IMR-90 (cell line): ENCODE data around the gene RINT1. TPM values are rescaled to one million over a fixed set of nuclear protein-coding genes. Genes with fewer than 3 reads are reported as not detected.

Source experiments
- ATAC-seq: fragments of 200-7000 bp; cut with Tn5 transposase; 2 replicates; pipeline ENCODE4 v1.9.1; 2020; ENCODE audit warnings: low read depth, mild to moderate bottlenecking, moderate library complexity
- BruUV-seq: library from RNA; stranded (reverse); fragments of 400-500 nt; replicated peaks from 2 replicates; lab custom pipeline; 2021; lab: Mats Ljungman, UMichigan
- CTCF ChIA-PET: fragments of 300-600 bp; formaldehyde crosslinking; extraction: SDS; loops from one replicate; lab custom pipeline; 2021; ENCODE audit warnings: antibody characterized with exemption; lab: Yijun Ruan, JAX
- POLR2A ChIA-PET: fragments of 300-600 bp; sonication (Branson Sonifier 250); formaldehyde crosslinking; loops from one replicate; lab custom pipeline; 2022; ENCODE audit warnings: antibody characterized with exemption; ENCODE audit not compliant: unreplicated experiment; lab: Charles Lee
- DNase-seq: peaks from one replicate; pipeline ENCODE4 v3.0.0; 2013
- H2AFZ ChIP-seq: replicated peaks from 2 replicates; pipeline ENCODE3; 2013; ENCODE audit warnings: low read length, mild to moderate bottlenecking; ENCODE audit not compliant: poor library complexity
- H2AK5ac ChIP-seq: 2 replicates; pipeline ENCODE4 v1.6.1; 2013; ENCODE audit warnings: low read depth, low read length, inconsistent platforms
- H2AK9ac ChIP-seq: replicated peaks from 2 replicates; pipeline ENCODE3; 2013; ENCODE audit warnings: mild to moderate bottlenecking, low read depth, low read length, moderate library complexity; ENCODE audit not compliant: poor library complexity
- H2BK120ac ChIP-seq: 2 replicates; pipeline ENCODE4 v1.6.1; 2013; ENCODE audit warnings: low read depth, low read length, inconsistent platforms
- H2BK15ac ChIP-seq: 3 replicates; pipeline ENCODE4 v1.6.1; 2013; ENCODE audit warnings: low read depth, low read length, inconsistent platforms
- H2BK20ac ChIP-seq: 2 replicates; pipeline ENCODE4 v1.6.1; 2013; ENCODE audit warnings: low read depth, mild to moderate bottlenecking, inconsistent platforms, low read length, moderate library complexity
- H2BK5ac ChIP-seq: 2 replicates; pipeline ENCODE4 v1.6.1; 2013; ENCODE audit warnings: mild to moderate bottlenecking, low read depth, low read length, inconsistent platforms; ENCODE audit not compliant: poor library complexity, severe bottlenecking
- H3K14ac ChIP-seq: replicated peaks from 2 replicates; pipeline ENCODE4 v1.6.1; 2013; ENCODE audit warnings: low read depth, low read length, inconsistent platforms
- H3K18ac ChIP-seq: 2 replicates; pipeline ENCODE4 v1.6.1; 2013; ENCODE audit warnings: low read depth, low read length, control low read depth
- H3K23ac ChIP-seq: 2 replicates; pipeline ENCODE4 v1.6.1; 2013; ENCODE audit warnings: low read depth, low read length, inconsistent platforms
- H3K27ac ChIP-seq: 2 replicates; pipeline ENCODE4 v1.5.1; 2013; ENCODE audit warnings: mild to moderate bottlenecking, control low read depth, low read length; ENCODE audit not compliant: insufficient read depth
- H3K27me3 ChIP-seq: 2 replicates; pipeline ENCODE4 v1.6.1; 2013; ENCODE audit warnings: low read length; ENCODE audit not compliant: control insufficient read depth, insufficient read depth
- H3K36me3 ChIP-seq: 2 replicates; pipeline ENCODE4 v1.6.1; 2013; ENCODE audit warnings: low read length, mixed read lengths; ENCODE audit not compliant: control insufficient read depth, insufficient read depth
- H3K4ac ChIP-seq: 2 replicates; pipeline ENCODE4 v1.6.1; 2013; ENCODE audit warnings: low read depth, low read length, inconsistent platforms
- H3K4me1 ChIP-seq: 2 replicates; pipeline ENCODE4 v1.6.1; 2013; ENCODE audit warnings: low read length, mixed read lengths; ENCODE audit not compliant: control insufficient read depth, insufficient read depth
- H3K4me2 ChIP-seq: 2 replicates; pipeline ENCODE4 v1.6.1; 2013; ENCODE audit warnings: low read depth, mild to moderate bottlenecking, control low read depth, low read length, moderate library complexity
- H3K4me3 ChIP-seq: 2 replicates; pipeline ENCODE4 v1.5.1; 2013; ENCODE audit warnings: low read depth, mild to moderate bottlenecking, control low read depth, low read length, moderate library complexity; ENCODE audit not compliant: insufficient read depth
- H3K56ac ChIP-seq: 2 replicates; pipeline ENCODE4 v1.6.1; 2013; ENCODE audit warnings: low read length, inconsistent platforms; ENCODE audit not compliant: insufficient read depth; ENCODE audit errors: extremely low read depth
- H3K79me1 ChIP-seq, 2 experiments: 2 replicates each; pipeline ENCODE4 v1.6.1; 2013; ENCODE audit warnings: low read length in 2 of 2, inconsistent platforms in 1 of 2, low read depth in 1 of 2
- H3K9ac ChIP-seq: 2 replicates; pipeline ENCODE4 v1.6.1; 2013; ENCODE audit warnings: low read depth, low read length, control low read depth
- H3K9me1 ChIP-seq: 2 replicates; pipeline ENCODE4 v1.6.1; 2013; ENCODE audit warnings: low read length, inconsistent platforms; ENCODE audit not compliant: insufficient read depth
- H3K9me3 ChIP-seq: 2 replicates; pipeline ENCODE4 v1.6.1; 2013; ENCODE audit warnings: low read length; ENCODE audit not compliant: control insufficient read depth, insufficient read depth
- H4K20me1 ChIP-seq: 2 replicates; pipeline ENCODE4 v1.6.1; 2013; ENCODE audit warnings: low read length, inconsistent platforms; ENCODE audit not compliant: insufficient read depth
- H4K5ac ChIP-seq: 2 replicates; pipeline ENCODE4 v1.6.1; 2013; ENCODE audit warnings: mild to moderate bottlenecking, low read depth, low read length, control low read depth
- H4K8ac ChIP-seq, 2 experiments: 2 replicates each; pipeline ENCODE4 v1.6.1; 2013; ENCODE audit warnings: low read depth in 2 of 2, low read length in 2 of 2, control low read depth in 1 of 2, inconsistent platforms in 1 of 2
- H4K91ac ChIP-seq: 2 replicates; pipeline ENCODE4 v1.6.1; 2013; ENCODE audit warnings: low read depth, low read length, inconsistent platforms; ENCODE audit not compliant: insufficient read depth
- BHLHE40 ChIP-seq: fragments of 150-350 bp; IDR thresholded peaks from 2 replicates; pipeline ENCODE4 v1.6.1; 2016; ENCODE audit warnings: mild to moderate bottlenecking, low read depth, low read length
- CEBPB ChIP-seq: IDR thresholded peaks from 2 replicates; pipeline ENCODE4 v1.6.1; 2012; ENCODE audit warnings: low read depth, low read length, improper control_type of control experiment
- CHD1 ChIP-seq: IDR thresholded peaks from 2 replicates; pipeline ENCODE4 v1.6.1; 2012; ENCODE audit warnings: low read depth, low read length, improper control_type of control experiment
- ELK1 ChIP-seq: fragments of 150-350 bp; IDR thresholded peaks from 2 replicates; pipeline ENCODE4 v1.6.1; 2016; ENCODE audit warnings: low read depth, mild to moderate bottlenecking, low read length, moderate library complexity, borderline replicate concordance
- FOS ChIP-seq: fragments of 150-350 bp; IDR thresholded peaks from 2 replicates; pipeline ENCODE4 v1.6.1; 2016; ENCODE audit warnings: low read depth, low read length
- MAFK ChIP-seq: IDR thresholded peaks from 2 replicates; pipeline ENCODE4 v1.6.1; 2012; ENCODE audit warnings: low read depth, low read length, improper control_type of control experiment
- MAZ ChIP-seq: IDR thresholded peaks from 2 replicates; pipeline ENCODE4 v1.6.1; 2012; ENCODE audit warnings: low read depth, mild to moderate bottlenecking, low read length, improper control_type of control experiment, moderate library complexity, borderline replicate concordance
- MXI1 ChIP-seq: IDR thresholded peaks from 2 replicates; pipeline ENCODE4 v1.6.1; 2012; ENCODE audit warnings: low read depth, mild to moderate bottlenecking, low read length, moderate library complexity, borderline replicate concordance
- NFE2L2 ChIP-seq: fragments of 150-350 bp; IDR thresholded peaks from 2 replicates; pipeline ENCODE4 v1.6.1; 2016; ENCODE audit warnings: low read depth, mild to moderate bottlenecking, low read length
- POLR2A ChIP-seq: IDR thresholded peaks from 2 replicates; pipeline ENCODE4 v1.6.1; 2012; ENCODE audit warnings: mild to moderate bottlenecking, low read depth, low read length
- RAD21 ChIP-seq: IDR thresholded peaks from 2 replicates; pipeline ENCODE4 v1.6.1; 2012; ENCODE audit warnings: low read length, improper control_type of control experiment
- RCOR1 ChIP-seq: IDR thresholded peaks from 2 replicates; pipeline ENCODE4 v1.6.1; 2012; ENCODE audit warnings: mild to moderate bottlenecking, low read length, improper control_type of control experiment; ENCODE audit not compliant: insufficient replicate concordance
- SMC3 ChIP-seq: fragments of 150-350 bp; IDR thresholded peaks from 2 replicates; pipeline ENCODE4 v1.6.1; 2016; ENCODE audit warnings: low read depth, mild to moderate bottlenecking, antibody characterized with exemption, low read length, moderate library complexity
- USF2 ChIP-seq: fragments of 150-350 bp; IDR thresholded peaks from 2 replicates; pipeline ENCODE4 v1.6.1; 2017; ENCODE audit warnings: mild to moderate bottlenecking, antibody characterized with exemption, low read length, low read depth
- WGBS, 2 experiments: methylation state at CpG; one replicate each; pipeline versions ENCODE4 v1.1.5 to v1.1.7; 2013; ENCODE audit warnings: missing lambda C conversion rate in 2 of 2; ENCODE audit not compliant: insufficient read length in 1 of 2; ENCODE audit errors: extremely low coverage in 2 of 2; 5-methylcytosine and 5-hydroxymethylcytosine counted together
- dilution Hi-C: fragments of 300-500 bp; cut with HindIII; formaldehyde crosslinking; loops from one replicate; pipeline ENCODE4 v1.14.3; 2018; ENCODE audit warnings: low sequenced_read_pairs; ENCODE audit not compliant: unreplicated experiment
- in situ Hi-C: fragments of 300-500 bp; cut with MboI; formaldehyde crosslinking; loops from 3 replicates; pipeline ENCODE4 v1.14.3; 2019; ENCODE audit warnings: low sequenced_read_pairs, inconsistent platforms, mixed read lengths
- intact Hi-C: fragments of 100-400 bp; cut with micrococcal nuclease; formaldehyde crosslinking; loops from 2 replicates; pipeline ENCODE4 v1.10.0; 2022
- polyA plus RNA-seq, 3 experiments: library from polyadenylated mRNA; depleted of rRNA; stranded (reverse); fragments of >200 nt; gene quantifications; 2 replicates each; pipeline ENCODE4 v1.2.3, GENCODE V29; 2012; ENCODE audit warnings: low replicate concordance in 1 of 3
- total RNA-seq: library from RNA; depleted of rRNA; stranded (reverse); fragments of >200 nt; gene quantifications from 2 replicates; pipeline ENCODE4 v1.2.3, GENCODE V29; 2012
- TF ChIP-seq, protein P1 (sequence below): conservative IDR thresholded peaks from 2 replicates; pipeline ENCODE4 v1.5.1; 2012; ENCODE audit warnings: mild to moderate bottlenecking, low read depth, low read length, improper control_type of control experiment

Gene RINT1
- total and polyA plus RNA-seq, 2 of the 4 experiments (the other 2 are of a cell fraction), result 15.9 to 23.1 TPM

- H2AK9ac ChIP-seq, result no peak overlapping the region
- ChIA-PET CTCF (no interaction called here), POLR2A (interaction anchor here (0.6 kb wide), 1 partner anchor 12 kb away, joined by 7 read pairs; no protein-coding TSS in a partner anchor)
- H4K20me1 ChIP-seq, result no peaks in the 10 kb centered on the region
- in situ Hi-C loops, result no loop called here
- no peak overlapping the region for H4K5ac ChIP-seq
- H2BK120ac ChIP-seq, result no peak overlapping the region
- no peak overlapping the region for H3K56ac ChIP-seq
- no peaks in the 10 kb centered on the region for H3K27me3 ChIP-seq
- H3K9me3 ChIP-seq, result no peaks in the 10 kb centered on the region
- no peaks in the 10 kb centered on the region for H3K4me1 ChIP-seq
- intact Hi-C loops, result no loop called here
- no peak overlapping the region for H4K8ac ChIP-seq
- ATAC-seq (no peak), DNase-seq (no peak)
- no peak overlapping the region for H3K4me2 ChIP-seq
- no peak overlapping the region for H2BK15ac ChIP-seq
- TF ChIP-seq USF2, result no peak
- TF ChIP-seq ELK1, result no peak
- no peak for TF ChIP-seq BHLHE40
- no peak for TF ChIP-seq FOS
- TF ChIP-seq SMC3, result no peak
- TF ChIP-seq, protein P1, sequence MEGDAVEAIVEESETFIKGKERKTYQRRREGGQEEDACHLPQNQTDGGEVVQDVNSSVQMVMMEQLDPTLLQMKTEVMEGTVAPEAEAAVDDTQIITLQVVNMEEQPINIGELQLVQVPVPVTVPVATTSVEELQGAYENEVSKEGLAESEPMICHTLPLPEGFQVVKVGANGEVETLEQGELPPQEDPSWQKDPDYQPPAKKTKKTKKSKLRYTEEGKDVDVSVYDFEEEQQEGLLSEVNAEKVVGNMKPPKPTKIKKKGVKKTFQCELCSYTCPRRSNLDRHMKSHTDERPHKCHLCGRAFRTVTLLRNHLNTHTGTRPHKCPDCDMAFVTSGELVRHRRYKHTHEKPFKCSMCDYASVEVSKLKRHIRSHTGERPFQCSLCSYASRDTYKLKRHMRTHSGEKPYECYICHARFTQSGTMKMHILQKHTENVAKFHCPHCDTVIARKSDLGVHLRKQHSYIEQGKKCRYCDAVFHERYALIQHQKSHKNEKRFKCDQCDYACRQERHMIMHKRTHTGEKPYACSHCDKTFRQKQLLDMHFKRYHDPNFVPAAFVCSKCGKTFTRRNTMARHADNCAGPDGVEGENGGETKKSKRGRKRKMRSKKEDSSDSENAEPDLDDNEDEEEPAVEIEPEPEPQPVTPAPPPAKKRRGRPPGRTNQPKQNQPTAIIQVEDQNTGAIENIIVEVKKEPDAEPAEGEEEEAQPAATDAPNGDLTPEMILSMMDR, result no peak
- TF ChIP-seq MXI1, result no peak
- no peak for TF ChIP-seq POLR2A
- TF ChIP-seq RCOR1, result no peak
- no peak for TF ChIP-seq MAFK
- TF ChIP-seq MAZ, result no peak
- no peak for TF ChIP-seq RAD21
- no peak for TF ChIP-seq CHD1
- TF ChIP-seq NFE2L2, result no peak
- TF ChIP-seq CEBPB, result no peak
- no peak overlapping the region for H3K4ac ChIP-seq
- no peak overlapping the region for H3K18ac ChIP-seq
- no TSS peak for BruUV-seq
- 67% methylated on average over 1 of the region's 1 CpG; no CpG with 5 or more reads in 1 of the 2 experiments for WGBS, 2 experiments
- no peak overlapping the region for H3K9ac ChIP-seq
- no peak overlapping the region for H3K14ac ChIP-seq
- no peaks in the 10 kb centered on the region for H3K79me1 ChIP-seq
- no peak overlapping the region for H4K91ac ChIP-seq
- dilution Hi-C loops, result no loop called here
- no peak overlapping the region for H3K23ac ChIP-seq
- H2BK5ac ChIP-seq, result no peak overlapping the region
- no peak overlapping the region for H3K4me3 ChIP-seq
- H2AFZ ChIP-seq, result no peak overlapping the region
- H3K9me1 ChIP-seq, result no peaks in the 10 kb centered on the region
- no peaks in the 10 kb centered on the region for H3K36me3 ChIP-seq
- no peak overlapping the region for H2AK5ac ChIP-seq
- H2BK20ac ChIP-seq, result no peak overlapping the region
- no peak overlapping the region for H3K27ac ChIP-seq
Measured at GRCh38 chr7:105577251-105577650, 45.2 kb downstream of the RINT1 start.
